DMS53 (cell line): ENCODE data around the gene RASGRP2.

ENCODE experiments used
- DNase-seq: peaks from one replicate; lab custom pipeline; 2025; lab: John Stamatoyannopoulos, UW

RASGRP2 gene

GRCh38 chr11:64755681-64756361 lies 11.9 kb upstream of the RASGRP2 start:
- DNase-seq = no peak

- DNase-seq = no peak
These were observed 11.1 kb upstream of the RASGRP2 start for GRCh38 chr11:64754919-64755662.

DNA sequence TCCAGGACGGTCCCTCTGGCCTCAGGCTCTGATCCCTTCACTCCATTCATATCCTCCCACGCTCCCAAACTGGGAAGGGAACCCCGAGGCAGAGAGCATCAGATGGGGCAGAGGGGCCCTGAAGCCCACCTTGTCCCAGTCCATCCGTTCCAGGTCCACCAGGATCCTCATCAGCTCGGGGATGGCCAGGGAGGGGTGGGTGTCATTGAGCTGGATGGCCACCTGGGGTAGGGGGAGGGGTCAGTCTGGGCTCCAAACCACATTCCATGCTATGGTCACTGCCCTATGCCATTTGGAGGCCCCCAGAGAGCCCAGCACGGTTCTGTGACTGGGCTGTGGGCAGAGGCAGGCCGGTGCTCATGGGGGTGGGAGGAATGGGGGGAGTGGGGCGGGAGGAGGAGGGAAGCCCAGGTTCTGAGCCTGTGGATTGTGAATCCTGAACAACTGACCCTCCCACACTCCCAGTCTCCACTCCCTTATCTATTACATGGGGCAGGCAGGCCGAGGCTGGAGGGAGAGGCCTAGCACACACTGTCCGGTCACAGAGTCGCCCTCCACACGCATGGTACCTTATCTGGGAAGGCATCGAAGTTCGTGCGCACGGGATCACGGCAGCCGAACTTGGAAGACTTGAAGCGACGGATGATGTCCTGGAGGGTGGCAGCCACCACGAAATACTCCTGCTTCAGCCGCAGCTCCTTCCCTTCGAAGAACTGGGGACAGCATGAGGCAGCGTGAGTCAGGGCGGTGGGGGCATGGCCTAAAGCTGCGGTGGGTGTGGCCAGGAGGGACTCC lies 10.4 kb upstream of the RASGRP2 start:
- no peak for DNase-seq

DNA sequence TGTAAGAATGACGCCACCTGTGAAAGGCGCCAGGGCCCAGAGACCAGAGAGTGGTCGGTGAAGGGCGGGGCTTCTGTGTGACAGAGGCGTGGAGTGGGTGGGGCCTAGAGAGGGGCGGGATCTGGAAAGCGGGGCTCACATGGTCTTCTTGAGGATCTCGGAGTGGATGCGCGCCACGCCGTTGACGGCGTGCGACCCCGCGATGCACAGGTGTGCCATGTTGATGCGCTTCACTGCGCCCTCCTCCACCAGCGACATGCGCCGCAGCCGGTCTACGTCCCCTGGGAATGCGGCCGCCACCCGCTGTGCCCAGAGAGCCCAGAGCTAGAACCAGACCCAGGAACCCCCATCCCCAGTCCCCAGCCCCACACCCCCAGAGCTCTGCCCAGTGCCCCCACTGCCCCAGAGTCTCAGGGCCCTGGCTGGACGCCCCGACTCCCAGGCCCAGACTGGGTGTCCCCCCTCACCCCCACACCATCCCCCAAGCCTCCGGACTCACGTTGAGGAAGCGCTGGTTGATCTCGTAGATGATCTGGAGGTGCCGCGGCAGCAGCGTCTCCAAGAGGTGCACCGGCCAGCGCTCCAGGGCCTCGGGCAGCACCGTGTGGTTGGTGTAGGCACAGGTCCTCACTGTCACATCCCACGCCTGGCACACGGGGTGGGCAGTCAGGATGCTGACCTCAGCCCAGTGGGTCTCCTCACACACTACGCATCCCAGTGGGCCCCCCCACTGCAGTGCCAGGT lies 9.6 kb upstream of the RASGRP2 start:
- DNase-seq = no peak

GRCh38 chr11:64753019-64753379 lies 9.1 kb upstream of the RASGRP2 start:
- DNase-seq = no peak

DNA sequence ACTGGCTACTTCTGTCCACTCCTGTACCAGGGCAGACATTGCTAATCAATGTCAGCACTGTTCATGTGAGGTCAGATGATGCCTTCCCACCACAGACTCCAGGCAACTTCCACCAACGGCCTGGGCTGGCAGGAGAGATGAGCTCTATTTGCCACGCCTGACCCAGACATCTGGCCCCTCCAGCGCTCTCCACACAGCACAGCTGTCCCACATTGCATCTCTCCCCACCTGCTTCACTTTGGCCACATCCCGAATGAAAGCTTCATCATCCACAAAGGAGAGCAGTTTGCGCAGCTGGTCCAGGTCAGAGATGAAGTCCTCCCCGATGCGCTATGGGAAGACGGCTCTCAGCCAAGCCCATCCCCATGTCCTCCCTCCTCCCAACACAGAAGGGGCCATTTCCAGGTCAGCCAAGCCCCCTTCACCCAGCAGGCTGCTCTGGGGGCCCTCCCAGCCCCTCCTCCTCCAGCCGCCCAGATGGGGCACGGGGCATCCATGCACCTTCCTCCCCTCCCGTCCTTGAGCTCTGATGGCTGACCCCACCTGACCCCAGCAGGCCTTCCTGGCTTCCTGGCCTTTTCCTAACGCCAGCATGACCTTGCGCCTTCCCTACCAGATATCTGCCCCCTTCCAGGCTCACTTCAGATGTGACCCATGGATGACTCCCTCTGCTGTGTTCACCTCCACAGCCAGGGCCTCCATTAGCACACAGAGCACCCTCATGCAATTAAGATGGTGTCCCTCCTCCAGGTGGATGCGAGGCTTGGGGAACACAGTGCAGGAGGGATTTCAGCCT lies 8.4 kb upstream of the RASGRP2 start:
- DNase-seq = peak; percentile 35

DNA sequence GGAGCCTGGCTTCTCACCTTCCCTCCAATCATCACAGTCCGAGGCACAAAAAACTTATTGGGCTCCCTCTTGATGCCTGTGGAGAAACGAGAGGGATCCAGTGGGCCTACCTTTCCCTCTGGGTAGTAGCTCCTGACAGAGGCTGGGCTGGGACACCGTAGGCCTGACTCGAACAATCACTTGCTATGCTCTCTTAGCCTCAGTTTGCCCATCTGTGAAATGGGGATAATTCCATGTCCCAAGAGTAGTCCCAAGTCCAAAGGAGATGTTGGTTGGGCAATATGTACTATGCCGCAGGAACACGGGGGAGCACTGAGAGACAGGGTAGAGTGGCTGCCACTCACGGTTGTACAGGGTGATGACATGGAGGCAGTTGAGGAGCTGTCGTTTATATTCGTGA lies 7.6 kb upstream of the RASGRP2 start:
- DNase-seq = no peak

DNA sequence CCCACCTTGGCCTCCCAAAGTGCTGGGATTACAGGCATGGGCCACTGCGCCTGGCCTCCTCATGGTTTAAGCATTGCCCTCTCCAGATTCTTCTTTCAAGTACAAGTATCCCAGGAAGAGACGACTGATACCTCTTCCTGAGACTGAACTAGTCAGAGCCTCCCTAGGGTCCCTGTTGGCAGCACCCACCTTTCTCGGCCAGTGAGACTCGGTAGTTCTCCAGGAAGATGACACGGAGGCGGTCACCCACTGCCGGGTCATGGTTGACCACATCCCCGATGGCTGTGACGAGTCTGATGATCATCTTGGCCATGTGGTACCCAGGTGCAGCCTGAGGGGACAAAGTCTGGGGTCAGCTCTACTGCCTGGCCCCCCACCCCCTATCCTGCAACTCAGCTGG lies 7.2 kb upstream of the RASGRP2 start:
- DNase-seq = no peak

GRCh38 chr11:64750361-64751054 lies 6.6 kb upstream of the RASGRP2 start:
- no peak for DNase-seq

DNA sequence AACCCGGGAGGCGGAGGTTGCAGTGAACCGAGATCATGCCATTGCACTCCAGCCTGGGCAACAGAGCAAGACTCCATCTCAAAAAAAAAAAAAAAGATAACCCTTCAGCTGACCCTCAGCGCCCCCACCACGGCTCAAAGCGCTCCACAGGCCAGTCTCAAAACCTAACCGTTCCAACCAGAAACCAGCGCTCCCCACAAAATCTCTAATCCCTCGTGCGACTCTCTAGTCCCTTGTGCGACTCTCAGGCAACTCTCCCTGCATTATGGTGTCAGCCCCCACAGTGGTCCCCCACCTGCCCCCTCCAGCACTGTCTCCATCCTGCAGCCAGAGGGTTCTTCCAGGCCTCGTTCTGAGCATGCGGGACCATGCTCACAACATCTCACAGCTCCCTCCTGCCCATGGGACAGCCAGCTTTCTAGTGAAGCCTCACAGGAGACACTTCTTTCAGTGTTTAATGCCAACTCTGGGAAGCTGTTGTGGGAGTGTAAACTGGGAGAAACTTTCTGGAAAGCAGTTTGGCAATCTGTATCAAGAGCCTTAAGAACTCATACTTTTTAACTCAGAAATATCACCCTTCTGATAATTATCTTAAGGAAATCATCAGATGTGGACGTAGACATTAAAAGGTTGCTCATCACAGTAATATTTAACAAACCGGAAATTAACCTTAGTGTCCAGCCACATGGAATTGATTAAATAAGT lies 4.2 kb upstream of the RASGRP2 start:
- DNase-seq = no peak

DNA sequence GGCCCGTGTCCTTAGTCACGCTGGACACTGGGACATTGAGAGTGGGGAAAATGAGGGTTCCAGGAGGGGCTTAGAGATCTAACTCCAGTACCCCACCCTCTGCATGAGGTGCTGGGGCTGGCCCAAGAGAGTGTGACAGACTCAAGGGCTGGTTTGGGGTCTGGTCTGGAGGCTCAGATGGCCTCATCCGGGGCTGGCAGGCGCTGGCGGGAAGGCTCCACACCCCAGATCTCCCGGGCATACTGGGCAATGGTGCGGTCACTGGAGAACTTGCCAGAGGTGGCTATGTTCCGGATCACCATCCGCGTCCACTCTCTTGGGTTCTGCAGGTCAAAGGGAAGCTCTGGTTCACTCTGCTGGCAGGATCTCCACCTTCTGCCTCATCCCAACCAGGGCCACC lies 2.5 kb upstream of the RASGRP2 start:
- no peak for DNase-seq

DNA sequence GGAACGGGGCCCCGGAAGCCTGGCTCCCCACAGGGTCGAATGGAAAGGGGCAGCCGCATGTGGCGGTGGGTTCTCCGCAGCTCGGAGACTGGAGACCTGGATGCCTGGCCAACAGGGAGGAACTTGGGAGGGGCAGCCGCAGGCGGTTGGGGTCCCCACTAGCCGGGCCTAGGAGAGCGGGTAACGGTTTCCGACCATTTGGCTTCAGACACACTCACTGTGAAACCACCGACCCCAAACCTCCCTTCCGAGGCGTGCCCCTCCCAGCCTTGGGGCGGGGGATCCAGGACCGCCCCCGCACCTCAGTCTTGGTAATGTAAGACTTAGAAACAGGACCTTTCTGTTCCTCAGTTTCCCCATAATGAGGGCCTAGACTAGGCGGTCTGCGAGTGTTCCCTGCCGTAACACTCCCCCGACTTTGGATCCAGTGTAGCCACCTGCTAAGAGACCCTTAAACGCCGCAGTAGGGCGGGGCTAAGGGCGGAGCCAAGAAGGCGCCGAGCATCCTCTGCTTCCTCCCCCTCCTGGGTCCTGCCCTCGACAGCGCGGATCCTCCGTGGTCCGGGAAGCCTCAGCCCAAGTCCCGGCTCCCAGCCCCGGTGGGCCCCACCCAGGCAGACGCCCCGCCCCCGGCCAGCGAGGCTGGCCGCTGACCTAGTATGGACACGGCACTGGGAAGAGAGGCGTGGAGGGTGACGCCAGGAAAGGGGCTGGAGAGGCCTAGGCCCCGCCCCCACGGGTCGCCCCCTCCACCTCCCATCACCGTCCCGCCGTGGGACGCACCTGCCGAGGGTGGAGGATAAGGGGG lies 1.8 kb upstream of the RASGRP2 start:
- DNase-seq = peak; percentile 44

GRCh38 chr11:64745189-64745520 lies 1.2 kb upstream of the RASGRP2 start:
- DNase-seq = no peak

GRCh38 chr11:64744544-64745188 lies 724 bp upstream of the RASGRP2 start:
- DNase-seq = no peak

GRCh38 chr11:64742889-64743590 lies 902 bp downstream of the RASGRP2 start:
- peak; percentile 68 for DNase-seq

DNA sequence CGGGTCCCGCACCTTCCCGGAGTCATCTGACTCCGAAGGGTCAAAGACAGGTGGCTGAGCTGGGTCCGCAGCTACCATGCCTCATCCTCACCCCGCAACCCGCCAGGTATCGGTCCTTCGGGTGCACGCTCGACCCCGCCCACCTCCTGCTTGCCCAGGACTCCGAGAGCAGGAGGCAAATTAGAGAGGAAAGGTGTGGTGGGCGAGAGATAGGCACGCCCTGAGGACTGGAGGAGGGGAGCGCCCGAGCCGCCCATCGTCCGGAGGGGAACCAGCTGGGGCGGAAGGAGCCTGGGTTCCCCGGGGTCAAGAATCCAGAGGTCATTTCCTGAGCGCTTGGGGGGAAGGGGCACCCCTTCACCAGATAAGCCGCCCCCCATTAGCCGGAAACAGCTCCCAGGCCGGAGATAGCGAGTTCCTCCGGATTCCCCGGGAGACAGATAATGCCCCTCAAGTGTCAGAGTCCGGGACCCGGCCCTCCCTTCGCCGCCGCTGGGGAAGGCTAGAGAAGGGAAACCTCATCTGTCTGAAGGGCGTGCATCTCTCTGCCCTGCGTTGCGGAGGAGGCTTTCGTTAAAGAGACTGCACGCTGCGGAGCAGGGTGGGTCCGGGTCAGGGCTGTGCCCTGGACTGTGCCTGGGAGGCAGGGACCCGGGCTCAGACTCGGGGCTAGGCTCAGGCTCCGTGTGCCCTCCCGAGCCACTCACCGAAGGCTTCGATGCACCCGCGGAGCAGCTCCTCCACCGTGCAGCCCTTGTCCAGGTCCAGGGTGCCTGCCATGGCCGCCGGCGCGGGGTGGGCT lies 1.7 kb downstream of the RASGRP2 start:
- DNase-seq = peak; percentile 63

- peak; percentile 39 for DNase-seq
These were observed 2.4 kb downstream of the RASGRP2 start for GRCh38 chr11:64741375-64742086.
